HS-27A (cell line): ENCODE data around the gene ANKS1B.

Experiments used
- DNase-seq: peaks from one replicate; pipeline ENCODE4 v3.0.0-alpha.2; 2012; ENCODE audit warnings: low read depth, missing footprints

The ANKS1B gene

DNA sequence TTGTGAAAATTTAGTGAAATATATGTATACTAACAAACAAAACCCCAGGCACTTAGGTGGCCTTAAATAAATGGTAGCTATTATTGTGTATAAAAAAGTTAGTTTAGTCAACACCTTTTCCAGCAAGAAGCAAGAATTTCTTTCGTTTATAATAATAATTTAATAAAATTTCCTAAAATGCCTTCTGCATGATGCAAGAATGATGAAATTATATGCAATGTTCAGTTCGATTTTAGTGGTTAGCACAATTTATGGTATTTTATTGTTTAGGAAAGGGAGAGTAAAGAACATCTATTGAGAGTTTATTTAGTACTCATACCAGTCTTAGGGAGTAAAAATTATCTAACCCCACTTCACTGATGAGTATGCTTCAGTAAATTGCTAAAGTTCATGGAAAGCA lies 1048.9 kb downstream of the ANKS1B start:
- no peak for DNase-seq

DNA sequence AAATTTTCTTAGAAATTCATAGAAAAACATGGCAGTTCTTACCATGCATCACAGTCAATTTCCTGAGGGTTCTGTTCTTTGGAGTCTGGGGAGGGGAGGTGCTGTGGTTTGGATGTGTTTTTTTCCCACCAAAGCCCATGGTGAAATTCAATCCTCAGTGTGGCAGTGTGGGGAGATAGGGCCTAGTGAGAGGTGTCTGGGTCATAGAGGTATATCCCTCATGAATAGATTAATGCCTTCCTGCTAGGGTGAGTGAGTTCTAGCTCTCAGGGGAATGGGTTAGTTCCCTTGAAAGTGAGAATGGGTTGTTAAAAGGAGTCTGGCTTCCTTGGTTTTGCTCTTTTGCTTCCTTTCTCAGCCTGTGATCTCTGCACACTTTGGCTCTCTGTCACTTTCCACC lies 1061.9 kb downstream of the ANKS1B start:
- DNase-seq, result no peak

DNA sequence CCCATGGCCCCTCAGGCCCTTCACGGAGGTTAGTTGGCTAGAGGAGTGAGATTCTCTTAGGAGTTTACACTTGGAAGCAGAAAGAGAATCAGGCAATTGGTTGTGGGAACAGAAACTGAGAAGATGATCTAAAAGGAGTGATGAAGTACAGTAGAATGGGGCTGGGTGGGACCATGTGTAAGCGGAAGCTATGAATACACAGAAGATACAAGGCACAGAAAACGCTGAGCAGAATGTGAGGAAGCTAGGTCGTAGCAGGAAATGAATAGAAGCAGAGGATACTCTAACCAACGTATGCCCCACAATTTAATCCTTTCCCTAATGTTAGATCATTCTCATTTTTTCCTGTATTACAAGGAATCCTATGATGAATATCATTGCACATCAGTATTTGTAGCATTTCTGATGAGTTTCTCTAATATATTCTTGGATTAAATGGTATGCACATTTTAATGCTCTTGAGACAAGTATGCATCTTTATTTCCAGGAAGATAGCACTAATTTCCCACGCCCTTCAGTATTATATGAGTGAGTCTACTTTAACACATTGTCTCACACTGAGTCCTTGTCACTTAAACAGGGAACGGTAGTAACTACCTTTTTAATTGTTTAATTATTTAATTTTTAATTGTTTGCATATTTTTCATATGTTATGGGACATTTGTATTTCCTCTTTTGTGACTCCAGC lies 1066.4 kb downstream of the ANKS1B start:
- DNase-seq, result no peak

DNA sequence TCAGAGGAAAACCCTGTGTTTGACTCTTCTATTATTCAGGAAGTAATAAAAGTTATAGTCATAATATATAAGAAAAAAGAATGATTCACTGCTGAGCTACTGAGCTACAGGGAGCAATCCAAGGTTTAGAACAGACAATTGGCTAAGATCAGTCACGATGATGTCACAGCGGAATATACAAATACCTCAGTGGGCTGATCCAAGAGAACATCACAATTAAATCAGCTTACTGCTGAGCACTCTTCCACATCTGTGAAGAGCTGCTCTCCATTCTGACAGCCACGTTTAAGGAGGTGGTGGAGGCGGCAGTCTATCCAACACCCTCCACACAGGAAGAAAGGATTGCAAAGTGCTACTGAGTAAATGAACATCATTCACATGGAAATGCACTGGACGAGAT lies 1068.6 kb downstream of the ANKS1B start:
- DNase-seq, result no peak

DNA sequence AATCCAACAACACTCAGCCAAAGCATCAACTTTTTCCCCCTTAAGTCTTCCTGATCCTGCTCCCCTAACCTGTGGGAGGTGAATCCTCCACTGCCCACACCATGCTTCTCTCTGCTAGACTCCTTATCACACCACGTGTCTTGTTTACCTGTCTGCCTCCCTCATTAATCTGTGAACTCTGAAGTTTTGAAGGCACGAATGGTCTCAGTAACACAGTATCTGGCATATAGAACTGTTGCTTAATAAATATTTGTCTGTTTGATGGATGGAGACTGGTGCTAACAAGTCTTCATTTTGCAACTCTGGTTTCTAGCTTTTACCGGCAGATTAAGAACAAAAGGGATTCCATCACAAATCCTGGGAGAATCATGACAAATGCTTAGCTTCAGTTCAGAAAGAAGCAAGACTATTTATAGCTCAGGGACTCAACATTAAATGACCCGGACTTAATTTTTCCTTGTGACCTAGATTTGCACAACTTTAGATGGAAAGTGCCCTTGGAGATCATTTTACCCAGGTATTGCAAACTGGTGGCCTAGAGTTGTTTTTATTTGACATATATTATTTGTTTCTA lies 1072.2 kb downstream of the ANKS1B start:
- no peak for DNase-seq

DNA sequence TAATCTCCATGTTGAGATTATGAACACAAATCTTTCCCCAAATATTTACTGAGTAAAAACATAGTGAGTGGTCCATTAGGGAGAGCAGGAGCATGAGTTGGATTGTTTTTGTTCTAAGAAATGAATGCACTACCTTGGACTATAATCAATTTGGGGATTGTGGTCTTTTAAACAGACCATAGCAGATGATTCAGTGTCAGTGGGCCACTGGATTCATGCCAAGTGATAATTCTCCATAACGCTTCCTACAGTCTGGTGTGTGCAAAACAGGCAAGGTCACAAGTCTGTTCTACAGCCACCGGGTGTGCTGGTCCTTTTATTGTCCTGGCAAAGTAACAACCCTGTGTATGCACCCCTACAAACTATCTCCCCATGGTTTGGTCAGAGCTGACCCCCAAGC lies 1073.3 kb downstream of the ANKS1B start:
- no peak for DNase-seq

DNA sequence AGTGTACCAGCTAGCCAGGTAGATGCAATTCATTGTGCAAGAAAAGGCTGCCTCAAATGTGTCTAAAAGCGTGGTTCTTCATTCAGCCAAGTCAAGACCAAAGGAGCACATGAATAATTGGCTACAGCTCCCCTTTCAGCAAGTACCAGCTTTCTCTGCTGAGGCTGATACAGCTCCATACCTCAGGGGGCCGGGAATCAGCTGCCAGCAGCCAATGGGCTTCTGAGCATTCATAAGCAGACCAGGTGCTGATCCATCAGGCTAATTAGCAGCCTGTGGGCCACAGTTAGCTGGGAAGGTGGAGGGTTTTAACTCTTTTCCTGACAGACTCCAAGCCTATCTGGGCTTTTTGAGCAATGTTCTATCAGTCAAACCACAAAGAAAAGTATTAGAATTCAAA lies 1075.0 kb downstream of the ANKS1B start:
- no peak for DNase-seq

DNA sequence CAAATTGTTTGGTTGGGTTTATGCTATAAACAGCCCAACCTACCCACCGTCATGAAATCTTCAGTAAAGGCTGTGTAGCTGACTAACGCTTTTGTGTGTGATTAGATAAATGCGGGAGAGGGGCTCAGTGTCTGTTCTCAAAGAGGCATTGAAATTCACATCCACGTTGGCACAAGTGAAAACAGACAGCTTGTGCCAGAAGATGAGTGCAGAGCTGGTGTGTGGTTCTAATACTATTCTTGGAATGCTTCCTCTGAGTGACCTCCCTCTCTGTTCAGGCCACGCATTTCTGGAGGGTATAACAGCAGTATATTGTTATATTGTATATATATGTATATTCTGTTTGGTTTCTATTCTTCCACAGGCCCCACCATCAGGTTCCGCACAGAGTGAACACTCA lies 1075.9 kb downstream of the ANKS1B start:
- no peak for DNase-seq

DNA sequence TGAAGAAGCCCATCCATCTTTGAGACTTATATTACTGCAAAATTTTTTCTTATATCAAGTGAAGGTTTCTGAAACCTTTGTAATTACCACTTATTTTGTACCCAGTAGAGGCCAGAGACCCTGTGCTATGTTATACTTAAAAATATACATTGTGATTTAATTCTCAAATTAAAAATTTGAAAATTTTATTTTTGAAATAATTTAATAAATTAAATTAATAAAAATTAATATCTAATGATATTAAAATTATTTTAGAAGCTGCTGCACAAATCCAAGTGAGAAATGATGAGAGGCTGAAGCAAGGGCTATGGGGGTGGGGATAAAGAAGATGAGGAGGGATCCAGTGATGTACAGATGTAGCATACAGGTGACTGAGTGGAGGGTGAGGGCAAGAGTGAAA lies 1080.9 kb downstream of the ANKS1B start:
- DNase-seq, result no peak

DNA sequence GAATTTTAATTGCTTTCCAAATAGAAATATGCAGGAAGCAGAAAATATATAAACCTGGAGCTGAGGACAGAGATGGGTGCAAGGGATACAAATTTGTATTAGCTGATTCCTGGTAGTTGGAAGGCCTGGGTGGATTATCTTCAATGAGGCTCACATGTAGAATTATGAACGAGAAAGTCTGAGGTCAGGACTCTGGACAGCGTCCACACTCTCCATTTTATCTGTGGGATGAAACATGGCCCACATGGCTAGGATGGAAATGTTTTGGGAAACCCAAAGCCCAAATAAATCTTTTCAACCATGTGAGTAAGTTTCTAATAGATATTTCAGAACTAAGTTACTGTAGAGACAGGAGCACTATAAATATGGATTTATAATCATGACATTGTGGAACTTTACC lies 1083.5 kb downstream of the ANKS1B start:
- no peak for DNase-seq

DNA sequence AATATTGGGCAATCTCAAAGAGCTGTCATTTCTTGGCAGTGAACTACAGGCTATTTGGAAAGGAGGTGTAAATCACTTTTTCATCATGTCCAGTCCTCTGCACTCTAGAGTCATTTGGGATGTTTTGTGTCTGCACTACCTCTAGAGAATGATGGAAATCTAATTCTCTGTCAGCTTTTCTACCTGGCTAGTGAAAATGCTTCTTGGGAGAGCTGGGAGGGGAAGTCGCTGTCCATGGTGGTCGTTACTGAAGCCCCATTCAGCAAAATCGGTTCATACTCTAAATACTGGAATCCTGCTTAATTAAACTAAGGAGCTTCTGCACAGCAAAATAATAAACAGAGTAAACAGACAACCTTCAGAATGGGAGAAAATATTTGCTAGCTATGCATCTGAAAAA lies 1087.8 kb downstream of the ANKS1B start:
- DNase-seq, result no peak

DNA sequence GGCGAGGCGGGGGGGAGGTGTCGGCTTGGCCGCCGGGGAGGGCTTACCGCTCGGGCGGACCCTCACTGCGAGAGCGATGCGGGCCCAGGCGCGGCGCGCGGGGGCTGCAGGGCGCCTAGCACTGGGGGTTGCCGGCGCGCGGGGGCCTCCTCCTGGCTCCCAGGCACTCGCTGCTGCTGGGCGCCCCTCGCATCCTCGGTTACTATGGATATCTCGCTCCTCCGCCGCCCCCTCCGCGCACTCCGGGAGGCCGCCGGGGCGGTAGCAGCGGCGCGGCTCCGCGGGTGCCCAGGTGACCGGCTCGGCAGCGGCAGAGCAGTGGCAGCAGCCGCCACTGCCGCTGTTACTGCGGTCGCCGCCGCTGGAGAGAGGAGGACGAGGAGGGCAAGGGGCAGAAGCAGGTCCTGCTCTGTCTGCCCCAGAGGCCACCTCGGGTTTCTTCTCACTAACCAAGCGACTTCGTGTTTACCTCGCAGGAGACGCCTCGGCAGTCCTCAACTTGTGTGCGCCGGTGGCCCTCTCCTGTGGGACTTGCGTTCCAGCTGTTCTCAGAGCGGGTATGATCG lies 1089.6 kb downstream of the ANKS1B start:
- DNase-seq, result no peak

DNA sequence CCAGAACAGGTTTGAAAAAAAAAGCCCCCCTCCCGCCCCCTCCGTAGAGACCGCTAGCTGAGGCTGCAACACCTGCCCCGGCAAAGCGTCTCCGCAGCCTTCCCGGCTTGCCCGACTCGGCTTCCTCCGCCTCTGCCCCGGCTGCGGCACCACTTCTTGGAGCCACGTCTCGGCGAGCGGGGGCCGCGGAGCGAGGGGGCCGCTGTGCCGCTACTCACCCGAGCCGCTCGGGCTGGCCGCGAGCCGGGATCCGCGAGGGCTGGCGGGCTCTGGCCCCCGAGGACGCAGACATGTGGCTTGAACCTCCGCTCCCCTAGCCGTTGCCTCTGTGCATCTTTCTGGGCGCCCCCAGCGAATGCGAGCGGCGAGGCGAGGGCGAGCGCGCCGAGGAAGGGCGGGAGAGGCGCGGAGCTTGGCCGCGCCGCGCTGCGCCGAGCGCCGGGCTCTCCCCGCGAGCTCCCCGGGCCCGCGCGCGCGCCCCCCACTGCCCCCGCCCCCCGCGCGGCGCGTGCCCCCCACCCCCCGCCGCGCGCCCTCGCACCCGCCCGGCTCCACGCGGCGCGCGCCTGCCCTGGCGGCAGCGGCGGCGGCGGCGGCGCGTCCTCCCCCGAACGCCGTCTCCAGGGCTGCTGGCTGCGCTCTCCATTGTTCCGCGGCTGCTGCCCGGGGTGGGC lies 1090.2 kb downstream of the ANKS1B start:
- no peak for DNase-seq

DNA sequence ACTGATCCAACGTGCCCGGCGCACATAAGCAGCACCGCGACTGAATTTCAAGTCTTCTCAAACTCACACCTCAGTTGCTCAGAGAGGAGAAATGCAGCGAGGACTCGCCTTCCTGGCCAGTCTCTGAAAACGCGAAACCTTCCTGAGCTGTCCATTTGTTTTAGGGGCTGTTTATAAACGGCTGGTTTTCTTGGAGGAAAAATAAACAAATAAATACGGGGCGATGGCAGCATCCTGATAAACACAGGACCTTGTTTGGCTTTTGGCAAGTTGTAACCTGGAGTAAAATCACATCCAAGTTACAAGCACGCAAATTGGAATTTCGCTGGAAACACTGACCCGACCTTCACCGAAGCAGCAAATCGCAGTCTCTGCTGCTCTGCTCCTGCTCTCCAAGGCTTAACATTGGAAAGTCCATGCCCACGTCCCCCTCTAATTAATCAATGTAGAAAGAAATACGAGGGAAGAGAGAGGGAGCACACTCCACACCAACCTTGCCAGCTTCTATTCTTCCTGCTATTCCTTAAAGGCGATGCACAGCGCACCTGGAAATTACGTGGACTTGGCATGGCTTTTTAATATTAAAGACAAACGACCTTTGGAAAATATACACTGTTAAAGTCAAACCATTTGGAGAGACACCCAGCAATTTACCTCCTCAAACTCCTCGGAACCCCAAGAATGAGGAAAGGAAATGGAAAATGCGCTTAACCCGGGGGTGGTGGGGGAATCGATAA lies 1090.9 kb downstream of the ANKS1B start:
- no peak for DNase-seq

DNA sequence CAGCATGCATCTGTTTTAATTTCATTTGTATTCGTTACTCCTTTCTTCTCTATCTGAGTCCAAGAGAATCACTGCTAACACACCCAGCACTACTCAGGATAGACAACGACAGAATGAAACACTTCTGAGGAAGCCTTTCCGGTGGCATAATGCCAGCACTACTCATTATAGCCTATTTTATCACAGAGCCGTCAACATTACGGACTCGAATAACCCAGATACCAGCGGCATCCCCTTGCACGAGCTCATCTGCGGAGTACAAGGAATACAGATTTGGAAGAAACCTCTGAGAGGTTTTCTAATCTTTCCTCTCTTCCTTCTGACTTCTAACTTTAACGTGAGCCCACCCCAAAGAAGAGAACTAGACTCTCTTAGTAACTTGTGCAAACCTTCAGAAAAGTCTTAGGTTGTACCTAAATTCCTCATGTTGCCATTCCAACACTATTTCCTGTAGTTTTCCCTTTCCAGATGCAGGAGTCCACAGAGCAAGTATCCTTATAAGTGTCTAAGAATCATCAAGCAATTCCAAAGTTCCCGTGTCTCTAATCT lies 1091.5 kb downstream of the ANKS1B start:
- DNase-seq, result no peak

DNA sequence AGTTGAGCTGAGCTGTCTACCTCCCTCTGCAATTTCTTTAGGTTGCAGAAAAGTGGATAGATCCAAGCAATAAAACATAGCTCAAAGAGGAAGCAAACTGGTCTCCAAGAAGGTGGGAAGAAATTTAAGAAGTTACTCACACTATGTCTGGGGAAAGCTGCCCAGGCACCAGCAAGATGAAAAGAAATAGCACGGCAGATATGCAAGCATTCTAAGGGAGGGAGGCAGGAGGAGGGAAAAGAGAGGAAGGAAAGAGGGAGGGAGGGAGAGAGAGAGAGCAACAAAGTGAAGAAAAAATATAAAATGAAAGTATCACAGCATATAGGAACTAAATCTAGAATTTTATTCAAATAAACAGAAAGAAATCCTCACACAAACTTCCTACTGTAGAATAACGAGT lies 1099.0 kb downstream of the ANKS1B start:
- DNase-seq, result no peak

DNA sequence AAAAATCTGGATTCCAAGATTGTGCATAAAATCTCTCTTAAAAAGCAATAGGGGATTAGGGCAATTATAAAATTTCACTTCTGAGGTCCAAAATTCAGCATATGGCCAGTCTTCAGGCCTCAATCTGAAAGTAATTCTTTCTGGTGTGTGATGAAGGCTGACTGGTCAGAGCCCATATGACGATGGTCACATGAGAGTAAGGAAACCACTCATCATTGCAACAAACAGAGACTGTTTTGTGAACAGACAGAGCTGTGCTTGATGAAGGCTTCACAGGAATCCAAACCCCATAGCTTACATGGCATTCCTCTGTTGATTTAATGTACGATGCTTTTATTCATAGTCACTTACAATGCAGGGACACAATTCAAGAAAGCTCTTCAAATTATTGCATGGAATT lies 1101.5 kb downstream of the ANKS1B start:
- DNase-seq, result no peak

DNA sequence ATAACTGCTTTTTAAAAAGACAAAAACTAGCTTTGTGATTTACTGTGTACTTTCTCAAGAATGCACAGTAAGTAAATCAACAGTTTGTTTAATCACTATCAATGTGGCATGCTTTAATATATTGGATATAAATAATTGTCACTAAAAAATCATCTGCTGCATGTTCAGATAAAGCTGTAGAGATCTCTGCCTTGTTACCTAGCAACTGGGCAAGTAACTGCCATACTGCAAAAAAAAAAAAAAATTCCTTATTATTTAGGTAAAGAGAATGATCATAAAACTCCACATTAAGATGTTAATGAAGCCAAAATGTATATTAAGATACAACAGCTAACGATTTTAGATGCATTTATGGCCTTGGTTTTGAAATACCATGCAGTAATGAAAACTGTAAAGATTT lies 1102.2 kb downstream of the ANKS1B start:
- no peak for DNase-seq

DNA sequence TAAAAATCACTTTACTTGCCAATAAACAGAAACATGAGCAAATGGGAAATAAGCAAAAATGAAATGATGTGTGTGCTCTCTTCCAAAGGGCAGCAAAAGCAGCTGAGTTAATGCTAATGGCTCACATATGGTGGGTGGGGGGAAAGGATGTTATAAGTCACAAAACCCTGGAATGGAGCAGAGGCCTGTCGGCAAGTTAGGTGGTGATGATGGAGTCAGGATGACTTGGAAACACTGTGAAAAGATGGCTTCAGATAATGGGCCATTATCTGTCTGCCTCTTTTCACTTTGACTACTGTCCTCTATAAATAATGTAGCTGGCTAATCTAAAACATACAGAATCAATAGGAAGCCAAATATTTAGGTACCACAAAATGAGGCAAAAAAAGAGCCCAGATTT lies 1111.0 kb downstream of the ANKS1B start:
- DNase-seq, result no peak

DNA sequence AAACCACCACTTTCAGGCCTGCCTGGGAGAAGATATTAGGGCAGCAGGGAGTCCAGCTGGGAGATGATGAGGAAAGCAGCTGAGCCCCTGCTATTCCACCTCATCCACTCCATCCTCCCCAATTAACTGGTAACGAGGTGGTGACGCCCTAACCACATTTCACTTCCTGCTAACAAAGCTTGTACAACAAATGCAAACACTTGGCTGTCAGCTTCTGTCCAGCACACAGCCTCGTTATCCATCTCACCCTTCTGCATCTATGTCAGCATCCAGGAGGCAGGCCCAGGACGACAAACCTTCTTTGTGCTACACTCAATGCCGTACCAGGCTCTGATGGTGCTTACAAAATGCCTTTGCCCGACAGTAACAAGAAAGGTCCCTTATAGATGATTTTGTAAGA lies 1114.2 kb downstream of the ANKS1B start:
- no peak for DNase-seq

DNA sequence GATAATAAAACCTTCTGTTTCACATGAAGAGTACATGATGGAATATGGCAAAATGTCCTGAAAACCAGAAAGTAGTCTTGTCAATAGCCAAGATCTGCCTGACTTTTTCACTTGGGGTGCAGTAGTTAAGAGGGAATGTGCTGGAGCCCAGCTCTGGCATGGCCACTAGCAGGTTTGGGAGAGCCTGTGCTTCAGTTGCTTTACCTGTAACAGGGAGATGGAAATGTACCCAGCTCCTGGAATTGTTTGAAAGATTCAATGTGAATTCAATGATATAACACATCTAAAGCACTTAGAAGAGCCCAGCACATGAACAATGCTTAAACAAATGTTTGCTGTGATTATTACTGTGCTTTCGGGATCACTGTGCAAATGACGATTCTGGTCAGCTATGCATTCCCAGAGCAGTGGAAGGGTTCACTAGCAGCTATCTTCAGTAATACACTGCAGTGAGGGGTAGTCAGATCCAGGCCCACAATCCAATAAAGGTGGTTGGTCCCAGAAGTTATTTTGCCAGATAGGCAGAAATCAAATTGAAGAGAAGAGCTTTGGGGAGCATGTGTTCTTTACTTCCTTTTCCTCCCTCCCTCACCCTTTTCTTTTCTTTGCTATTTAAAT lies 1114.7 kb downstream of the ANKS1B start:
- no peak for DNase-seq

DNA sequence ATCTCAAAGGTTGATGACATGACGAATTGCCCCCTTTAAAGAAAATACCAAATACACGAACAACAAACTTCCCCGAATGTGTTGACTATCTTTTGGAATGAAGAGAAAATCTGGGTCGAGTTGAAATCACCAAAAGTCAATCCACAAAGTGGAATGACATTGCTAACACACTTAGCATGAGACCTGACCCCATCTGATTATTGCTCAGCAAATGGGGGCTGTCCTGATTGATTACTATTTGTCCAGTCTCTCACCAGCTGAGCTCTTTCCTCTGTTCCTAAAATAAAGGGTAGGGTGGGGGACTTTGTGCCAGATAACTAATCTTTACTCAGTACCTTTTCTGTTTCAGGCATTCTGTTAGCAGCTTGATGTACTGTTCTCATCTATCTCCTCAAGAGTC lies 1116.2 kb downstream of the ANKS1B start:
- no peak for DNase-seq
